OCI-M1 (cell line): ENCODE measurements around the gene MICAL3.
"Not testable (repeated sequence)": the region's sequence is repeated elsewhere in the genome, so short reads cannot be mapped to it uniquely, and the experiment has no call there.

Experiments used
- DNase-seq: peaks from one replicate; lab custom pipeline; 2025; lab: John Stamatoyannopoulos, UW

The MICAL3 gene

DNA sequence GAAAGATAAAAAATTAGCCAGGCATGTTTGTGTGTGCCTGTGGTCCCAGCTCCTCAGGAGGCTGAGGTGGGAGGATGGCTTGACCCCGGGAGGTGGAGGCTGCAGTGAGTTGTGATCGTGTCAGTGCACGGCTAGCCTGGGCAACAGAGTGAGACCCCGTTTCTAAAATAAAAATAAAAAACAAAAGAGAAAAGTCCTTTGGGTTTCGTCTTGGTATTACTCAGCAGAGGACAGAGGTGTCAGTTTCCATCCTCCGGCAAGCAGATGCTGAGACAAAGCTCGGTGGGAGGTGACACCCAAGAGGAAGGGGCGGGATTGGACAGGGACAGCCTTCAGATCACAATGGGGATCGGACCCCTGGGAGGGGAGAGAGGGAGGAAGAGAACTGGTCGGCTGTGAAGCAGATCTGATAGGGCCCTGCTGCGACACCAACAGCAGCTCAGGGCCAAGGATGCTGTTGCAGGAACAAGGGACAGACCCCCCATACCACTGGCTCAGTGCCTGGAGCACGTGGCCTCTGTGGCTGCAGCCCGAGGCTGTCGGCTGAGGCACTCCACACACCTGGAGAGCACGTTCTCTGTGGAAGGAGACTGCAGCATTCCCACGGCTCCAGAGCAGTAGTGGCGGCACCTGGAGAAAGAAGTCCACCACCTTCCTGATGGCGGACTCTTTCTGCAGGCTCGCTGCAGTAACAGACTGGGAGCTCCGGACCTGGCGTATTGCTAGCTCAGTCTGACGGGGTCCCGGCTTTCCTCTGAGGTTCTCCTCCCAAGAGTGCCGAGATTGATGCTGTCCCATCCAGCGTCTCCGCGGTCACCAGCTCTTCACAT lies 244.9 kb downstream of the MICAL3 start:
- no peak for DNase-seq

GRCh38 chr22:17778412-17778976 lies 245.9 kb downstream of the MICAL3 start:
- no peak for DNase-seq

- no peak for DNase-seq
Measured at GRCh38 chr22:17777717-17778044, 246.7 kb downstream of the MICAL3 start.

DNA sequence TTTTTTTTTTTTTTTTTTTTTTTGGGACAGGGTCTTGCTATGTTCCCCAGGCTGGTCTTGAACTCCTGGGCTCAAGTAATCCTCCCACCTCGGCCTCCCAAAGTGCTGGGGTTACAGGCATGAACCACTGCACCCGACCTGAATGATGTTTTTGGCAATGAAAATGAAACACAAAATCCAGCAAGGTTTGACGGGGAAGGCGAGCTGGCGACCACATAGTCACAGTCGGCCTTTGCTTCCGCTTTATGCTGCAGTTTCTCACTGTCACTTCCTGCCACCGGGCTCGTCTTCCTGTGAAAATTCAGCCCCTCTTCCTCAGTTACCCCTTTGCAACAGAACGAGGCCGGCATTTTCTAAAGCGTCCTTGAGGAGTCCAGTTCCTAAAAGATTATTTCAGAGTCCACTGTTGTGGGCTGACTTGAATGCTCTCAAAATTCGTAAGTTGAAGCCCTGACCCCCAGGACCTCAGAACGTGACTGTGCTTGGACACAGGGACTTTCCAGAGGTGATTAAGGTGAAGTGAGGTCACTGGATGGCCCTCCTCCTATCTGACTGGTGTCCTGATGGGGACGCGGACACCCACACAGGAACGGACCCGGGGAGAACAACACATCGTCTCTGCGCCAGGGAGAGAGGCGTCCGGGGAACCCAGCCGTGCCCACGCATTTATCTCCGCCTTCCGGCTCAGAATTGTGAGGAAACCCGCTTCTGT lies 247.2 kb downstream of the MICAL3 start:
- peak; percentile 75 for DNase-seq

DNA sequence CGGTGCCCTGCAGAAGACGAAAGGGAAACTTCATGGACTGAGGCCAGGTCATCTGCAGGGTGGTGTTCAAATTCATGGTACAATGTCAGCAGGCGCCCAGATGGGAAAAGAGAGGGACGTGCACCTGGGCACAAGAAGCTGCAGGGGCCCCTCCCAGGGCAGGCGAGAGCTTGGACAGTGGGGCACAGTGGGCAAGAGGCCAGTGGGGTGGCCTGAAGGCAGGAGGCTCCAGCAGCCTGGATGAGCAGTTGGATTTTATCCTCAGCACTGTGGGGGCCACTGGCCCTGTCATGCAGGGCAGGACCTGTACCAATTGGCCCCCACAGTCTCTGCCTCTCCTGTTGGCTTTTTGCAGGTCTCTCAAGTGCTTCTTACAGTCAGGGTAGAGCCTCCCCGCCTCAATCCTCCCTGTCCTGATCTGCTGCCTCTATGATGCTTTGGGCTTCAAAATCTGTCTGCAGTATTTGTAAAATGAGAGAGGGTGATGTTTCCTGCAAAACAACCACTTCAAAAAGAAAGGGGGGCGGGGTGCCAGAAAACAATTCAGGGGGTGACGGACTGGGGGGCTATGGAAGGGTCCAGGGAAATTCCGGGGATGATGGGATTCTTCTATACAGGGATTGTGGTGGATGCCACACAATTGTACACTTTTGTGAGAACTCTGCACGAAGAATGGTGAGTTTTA lies 248.4 kb downstream of the MICAL3 start:
- DNase-seq = no peak

- DNase-seq = no peak
Measured at GRCh38 chr22:17774926-17775685, 249.3 kb downstream of the MICAL3 start.

DNA sequence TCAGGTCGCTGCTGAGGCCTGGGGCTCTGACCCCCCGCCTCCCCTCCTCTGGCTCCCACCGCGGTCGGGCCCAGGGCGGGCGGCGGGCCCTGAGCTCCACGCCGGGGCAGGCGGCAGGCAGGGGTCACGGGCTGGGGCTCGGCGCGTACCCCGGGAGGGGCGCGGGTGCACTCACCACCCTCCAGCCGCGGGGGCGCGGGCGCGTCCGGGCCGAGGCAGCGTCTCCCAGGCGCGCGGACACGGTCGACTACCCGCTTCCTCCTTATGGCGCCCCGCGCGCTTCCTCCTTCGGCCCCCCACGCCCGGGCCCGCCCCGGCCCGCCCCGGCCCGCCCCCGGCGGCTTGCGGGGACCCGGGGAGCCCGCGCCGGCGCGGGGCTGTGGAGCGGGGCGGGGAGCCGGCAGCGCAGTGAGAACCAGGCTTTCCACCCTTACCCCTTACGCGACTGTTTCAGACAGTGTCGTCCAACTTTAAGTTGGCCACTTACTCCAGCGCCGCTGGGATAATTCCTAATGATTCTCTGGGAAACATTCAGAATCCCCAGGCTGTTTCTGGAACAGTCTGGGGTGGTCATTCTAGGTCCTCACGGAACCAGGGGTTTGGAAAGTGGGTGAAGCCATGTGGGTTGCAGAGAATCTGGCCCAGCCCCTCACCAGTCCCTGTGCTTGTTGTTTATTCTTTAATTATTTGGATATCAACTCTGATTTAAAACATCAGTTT lies 250.0 kb downstream of the MICAL3 start, which contains the start of gene BID:
TSS of gene BID (minus strand) at position 264 of the 720 bp plus-strand sequence. CDS start 24,353 bp downstream, outside the sequence.
- DNase-seq = peak; percentile 51

- peak; percentile 68 for DNase-seq
Measured at GRCh38 chr22:17773606-17774205, 250.7 kb downstream of the MICAL3 start.

- DNase-seq = no peak
Measured at GRCh38 chr22:17772958-17773605, 251.3 kb downstream of the MICAL3 start.

DNA sequence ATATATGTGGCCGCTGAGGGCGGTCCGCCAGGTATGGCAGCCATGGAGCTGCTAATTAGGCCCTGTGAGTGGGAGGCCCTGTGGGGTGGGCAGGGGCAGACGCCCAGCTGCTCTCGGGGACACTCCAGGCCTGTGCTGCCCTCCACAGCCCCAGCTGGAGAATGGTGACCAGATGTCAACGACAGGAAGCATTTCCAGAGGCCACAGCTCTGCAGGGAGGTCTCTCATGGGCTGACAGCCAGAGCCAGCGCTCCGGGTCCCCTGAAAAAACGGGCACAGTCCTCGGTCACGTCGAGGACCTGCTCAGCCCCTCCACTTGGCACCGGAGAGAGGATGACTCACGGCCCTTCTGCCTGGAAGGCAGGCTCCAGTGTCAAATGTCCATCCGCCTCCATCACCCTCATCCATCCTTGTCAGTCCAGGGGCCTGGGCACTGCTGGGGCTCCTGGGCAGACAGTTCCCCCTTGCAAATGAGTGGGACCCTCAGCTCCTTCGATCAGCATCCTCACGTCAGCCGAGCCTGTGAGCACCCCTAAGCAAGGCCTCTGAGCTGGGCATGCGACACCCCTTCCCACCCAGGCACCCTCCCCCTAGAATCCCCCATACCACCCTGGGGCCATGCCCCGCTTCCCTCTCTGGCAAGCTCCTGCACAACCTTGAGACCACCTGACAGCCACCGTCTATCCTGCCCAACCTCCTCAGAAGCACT lies 252.0 kb downstream of the MICAL3 start:
- DNase-seq = no peak

DNA sequence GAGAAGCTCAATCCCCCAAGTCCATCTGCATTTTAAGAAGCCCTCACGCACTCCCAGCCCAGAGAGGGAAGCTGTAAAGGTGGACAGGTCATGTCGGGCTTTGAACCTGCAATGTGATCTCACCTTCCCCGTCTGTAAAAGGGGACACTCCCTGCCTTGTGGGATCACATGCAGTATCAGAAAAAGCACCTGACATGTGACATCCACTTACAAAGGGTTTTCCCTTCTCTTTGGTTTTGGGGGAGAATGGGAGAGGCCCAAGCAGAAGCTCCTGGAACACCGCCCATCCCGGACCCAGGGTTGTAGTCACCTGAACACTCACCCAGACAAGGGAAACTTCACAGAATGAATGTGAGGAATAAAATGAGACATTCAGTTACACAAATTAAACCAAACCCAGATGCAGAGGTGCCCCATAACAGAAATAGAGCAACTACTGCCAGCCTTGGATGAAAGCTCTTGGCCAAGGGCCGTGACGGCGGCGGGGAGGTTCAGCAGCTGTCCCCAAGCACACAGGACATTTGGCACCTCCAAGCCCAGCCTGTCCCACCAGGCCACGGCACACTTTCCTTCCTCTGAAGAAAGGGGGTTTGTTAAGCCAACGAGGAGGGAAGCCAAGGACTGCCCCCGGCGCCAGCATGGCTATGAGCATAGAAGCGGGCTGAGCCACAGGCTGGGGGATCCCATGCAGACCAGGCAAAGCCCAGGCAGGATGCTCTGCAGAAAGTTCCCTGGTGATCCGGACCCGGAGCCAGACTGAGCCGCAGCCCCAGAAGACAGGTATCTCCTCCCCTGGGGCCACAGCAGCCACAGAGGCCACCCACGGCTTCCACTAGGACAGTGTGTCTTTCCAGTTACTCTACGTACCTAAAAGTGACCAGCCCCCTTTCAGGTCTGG lies 253.9 kb downstream of the MICAL3 start:
- no peak for DNase-seq

- DNase-seq = no peak
Measured at GRCh38 chr22:17769716-17770082, 254.7 kb downstream of the MICAL3 start.

DNA sequence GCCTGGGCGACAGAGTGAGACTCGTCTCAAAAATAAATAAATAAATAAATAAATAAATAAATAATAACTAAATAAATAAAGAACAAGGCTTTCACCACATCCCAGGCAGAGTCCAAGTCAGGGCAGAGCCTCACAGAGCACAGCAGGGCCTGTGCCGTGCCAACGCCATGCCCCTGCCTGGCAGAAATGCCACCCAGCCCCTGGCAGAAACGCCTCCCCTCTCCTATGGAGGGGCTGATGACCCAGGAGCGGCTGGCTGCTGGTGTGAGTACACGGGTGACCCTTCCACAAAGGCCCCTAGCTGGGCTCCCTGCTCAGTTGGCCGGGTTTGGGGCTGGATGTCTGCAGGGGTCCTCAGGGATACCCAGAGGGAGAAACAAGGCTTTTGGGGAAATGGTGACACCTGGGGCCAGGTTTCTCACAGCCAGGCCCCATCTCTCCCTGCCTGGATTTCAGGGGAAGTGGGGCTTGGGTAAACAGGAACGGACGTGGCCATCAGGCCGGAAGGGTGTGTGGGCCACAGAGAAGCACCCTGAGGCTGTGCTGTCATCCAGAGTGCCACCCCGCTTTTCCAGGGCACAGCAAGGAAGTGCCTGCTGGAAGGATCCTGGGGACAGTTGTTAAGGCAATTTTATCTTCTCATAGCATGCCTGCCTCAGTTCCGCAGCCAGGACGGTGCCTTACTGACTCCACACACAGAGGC lies 255.2 kb downstream of the MICAL3 start:
- DNase-seq = no peak

- no peak for DNase-seq
Measured at GRCh38 chr22:17767233-17768065, 256.9 kb downstream of the MICAL3 start.

DNA sequence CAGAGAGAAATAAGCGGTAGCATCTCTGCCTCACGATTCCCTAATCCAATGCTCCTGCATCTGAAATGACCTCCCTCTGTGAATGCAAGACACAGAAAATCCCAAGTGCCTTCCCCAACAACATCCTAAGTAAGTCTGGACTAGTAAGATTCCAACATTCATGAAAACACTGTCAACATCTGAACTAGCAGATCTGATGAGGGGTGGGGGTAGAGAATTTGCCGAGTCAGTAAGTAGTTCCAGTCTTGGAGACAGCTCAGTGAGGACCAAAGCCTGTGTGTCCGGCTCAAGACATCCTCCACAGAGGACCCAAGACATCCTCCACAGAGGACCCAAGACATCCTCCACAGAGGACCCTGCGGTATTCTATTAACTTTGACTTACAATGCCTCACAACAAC lies 259.5 kb downstream of the MICAL3 start:
- not testable (repeated sequence) for DNase-seq

DNA sequence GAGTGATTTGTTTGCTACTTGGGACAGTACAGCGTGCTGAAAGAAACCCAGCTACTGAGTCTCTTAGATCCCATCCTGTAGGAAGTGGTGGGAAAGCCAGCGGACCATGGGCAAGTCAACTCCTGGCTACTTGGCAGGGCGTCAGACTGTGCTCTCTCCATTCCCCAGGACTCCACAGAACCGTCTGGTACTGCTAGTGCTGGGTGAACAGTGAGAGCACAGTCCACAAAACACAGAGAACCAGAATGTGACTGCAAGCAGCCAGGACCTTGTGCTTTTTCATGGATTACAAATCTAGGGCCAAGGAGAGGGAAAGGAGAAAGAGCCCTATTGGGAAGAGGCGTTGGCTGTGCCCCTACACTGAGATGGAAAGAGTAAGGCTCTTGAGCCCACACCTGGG lies 260.3 kb downstream of the MICAL3 start:
- DNase-seq = no peak

DNA sequence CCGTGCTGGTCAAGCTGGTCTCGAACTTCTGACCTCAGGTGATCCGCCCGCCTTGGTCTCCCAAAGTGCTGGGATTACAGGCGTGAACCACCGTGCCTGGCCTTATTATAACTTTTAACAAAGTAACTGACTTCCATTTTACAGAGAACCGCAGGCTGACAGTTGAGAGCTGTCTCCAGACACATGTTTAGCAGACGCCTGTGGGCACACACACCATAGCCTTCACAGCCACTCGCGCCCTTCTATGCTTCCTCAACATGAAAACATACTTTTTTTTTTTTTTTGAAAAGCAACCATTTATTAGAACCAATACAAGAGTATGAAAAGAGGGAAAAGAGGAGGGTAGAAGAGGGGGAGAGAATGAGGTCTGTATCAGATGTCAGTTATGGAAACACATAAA lies 260.9 kb downstream of the MICAL3 start:
- not testable (repeated sequence) for DNase-seq
